SK-N-SH treated with all-trans-retinoic acid at 6 μM for 48 hours (cell line): ENCODE results near the gene TRIP6.

ENCODE experiments used
- ARNTL ChIP-seq: fragments of 450-650 bp; formaldehyde crosslinking; IDR thresholded peaks from 2 replicates; pipeline ENCODE4 v1.5.0; 2020; ENCODE audit warnings: low read depth, mild to moderate bottlenecking, moderate library complexity, borderline replicate concordance
- SNAI2 ChIP-seq: fragments of 250-450 bp; sonication (Bioruptor Pico); IDR thresholded peaks from 2 replicates; pipeline ENCODE4 v1.5.0; 2020; ENCODE audit warnings: mild to moderate bottlenecking, moderate library complexity
- ZC3H10 ChIP-seq: fragments of 250-450 bp; sonication (Bioruptor Pico); IDR thresholded peaks from 2 replicates; pipeline ENCODE4 v1.5.1; 2021; ENCODE audit warnings: mild to moderate bottlenecking, moderate library complexity
- ZNF565 ChIP-seq: fragments of 450-650 bp; formaldehyde crosslinking; conservative IDR thresholded peaks from 2 replicates; pipeline ENCODE4 v1.5.0; 2020; ENCODE audit warnings: low read depth, mild to moderate bottlenecking, moderate library complexity
- ZNF8 ChIP-seq: fragments of 450-650 bp; formaldehyde crosslinking; IDR thresholded peaks from 2 replicates; pipeline ENCODE4 v1.5.0; 2020; ENCODE audit warnings: mild to moderate bottlenecking, moderate library complexity
- TF ChIP-seq, protein P1 (sequence below): fragments of 250-450 bp; sonication (Bioruptor Pico); IDR thresholded peaks from 2 replicates; pipeline ENCODE4 v1.5.1; 2021; ENCODE audit warnings: mild to moderate bottlenecking, moderate library complexity
- TF ChIP-seq, protein P2 (sequence below): fragments of 250-450 bp; sonication (Bioruptor Pico); IDR thresholded peaks from 2 replicates; pipeline ENCODE4 v1.8.0; 2021; ENCODE audit warnings: low read depth, mild to moderate bottlenecking, moderate library complexity, borderline replicate concordance
- TF ChIP-seq, protein P3 (sequence below): fragments of 250-450 bp; sonication (Bioruptor Pico); IDR thresholded peaks from 2 replicates; pipeline ENCODE4 v1.8.0; 2020; ENCODE audit warnings: mild to moderate bottlenecking, moderate library complexity, borderline replicate concordance
- TF ChIP-seq, protein P4 (sequence below): fragments of 250-450 bp; sonication (Bioruptor Pico); IDR thresholded peaks from 2 replicates; pipeline ENCODE4 v1.5.0; 2020; ENCODE audit warnings: mild to moderate bottlenecking, moderate library complexity

DNA sequence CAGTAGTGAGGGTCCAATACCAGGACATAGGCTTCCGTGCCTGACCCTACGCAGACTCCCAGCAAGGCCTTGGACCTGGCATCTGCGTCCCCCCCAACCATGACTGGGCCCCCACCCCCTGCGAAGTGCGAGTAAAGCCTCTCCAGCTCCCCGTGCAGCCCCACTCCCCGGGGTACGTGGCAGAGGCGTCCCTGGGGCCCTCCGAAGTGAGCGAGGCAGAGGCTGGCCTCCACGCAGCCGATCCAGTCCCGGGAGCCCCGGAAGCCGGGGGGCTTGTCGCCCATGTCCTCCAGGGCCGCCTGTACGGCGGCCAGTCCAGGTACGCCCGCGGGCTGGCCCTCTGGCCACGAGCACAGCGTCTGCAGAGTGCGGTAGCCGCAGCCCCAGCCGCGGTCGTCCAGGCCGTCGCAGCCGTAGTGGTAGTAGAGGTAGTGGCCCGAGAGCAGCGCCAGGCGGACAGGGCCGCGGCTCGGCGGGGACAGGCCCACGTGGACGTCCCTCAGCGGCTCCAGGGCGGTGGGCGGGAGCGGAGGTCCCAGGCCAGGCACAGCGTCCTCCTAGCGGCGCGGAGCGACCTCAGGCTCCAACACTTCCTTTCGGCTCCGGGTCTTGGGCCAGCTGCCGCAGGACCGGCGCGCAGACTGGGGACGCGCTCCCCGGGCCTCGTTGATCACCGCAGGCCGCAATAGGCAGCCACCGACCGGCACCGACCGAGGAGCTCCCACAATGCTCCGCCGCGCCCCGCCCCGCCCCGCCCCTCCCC lies 22.0 kb downstream of the TRIP6 start, which contains the start of gene UFSP1:
- TF ChIP-seq, protein P1, sequence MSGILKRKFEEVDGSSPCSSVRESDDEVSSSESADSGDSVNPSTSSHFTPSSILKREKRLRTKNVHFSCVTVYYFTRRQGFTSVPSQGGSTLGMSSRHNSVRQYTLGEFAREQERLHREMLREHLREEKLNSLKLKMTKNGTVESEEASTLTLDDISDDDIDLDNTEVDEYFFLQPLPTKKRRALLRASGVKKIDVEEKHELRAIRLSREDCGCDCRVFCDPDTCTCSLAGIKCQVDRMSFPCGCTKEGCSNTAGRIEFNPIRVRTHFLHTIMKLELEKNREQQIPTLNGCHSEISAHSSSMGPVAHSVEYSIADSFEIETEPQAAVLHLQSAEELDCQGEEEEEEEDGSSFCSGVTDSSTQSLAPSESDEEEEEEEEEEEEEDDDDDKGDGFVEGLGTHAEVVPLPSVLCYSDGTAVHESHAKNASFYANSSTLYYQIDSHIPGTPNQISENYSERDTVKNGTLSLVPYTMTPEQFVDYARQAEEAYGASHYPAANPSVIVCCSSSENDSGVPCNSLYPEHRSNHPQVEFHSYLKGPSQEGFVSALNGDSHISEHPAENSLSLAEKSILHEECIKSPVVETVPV (CRISPR knock-in tag) = no peak
- no peak for TF ChIP-seq ZNF8 (CRISPR knock-in tag)
- no peak for TF ChIP-seq ZC3H10 (CRISPR knock-in tag)
- TF ChIP-seq SNAI2 (CRISPR knock-in tag) = no peak
- 0 out of 2 replicates have a peak, but pooled peaks have one; percentile 53 for TF ChIP-seq ZNF565 (CRISPR knock-in tag)
- TF ChIP-seq, protein P2, sequence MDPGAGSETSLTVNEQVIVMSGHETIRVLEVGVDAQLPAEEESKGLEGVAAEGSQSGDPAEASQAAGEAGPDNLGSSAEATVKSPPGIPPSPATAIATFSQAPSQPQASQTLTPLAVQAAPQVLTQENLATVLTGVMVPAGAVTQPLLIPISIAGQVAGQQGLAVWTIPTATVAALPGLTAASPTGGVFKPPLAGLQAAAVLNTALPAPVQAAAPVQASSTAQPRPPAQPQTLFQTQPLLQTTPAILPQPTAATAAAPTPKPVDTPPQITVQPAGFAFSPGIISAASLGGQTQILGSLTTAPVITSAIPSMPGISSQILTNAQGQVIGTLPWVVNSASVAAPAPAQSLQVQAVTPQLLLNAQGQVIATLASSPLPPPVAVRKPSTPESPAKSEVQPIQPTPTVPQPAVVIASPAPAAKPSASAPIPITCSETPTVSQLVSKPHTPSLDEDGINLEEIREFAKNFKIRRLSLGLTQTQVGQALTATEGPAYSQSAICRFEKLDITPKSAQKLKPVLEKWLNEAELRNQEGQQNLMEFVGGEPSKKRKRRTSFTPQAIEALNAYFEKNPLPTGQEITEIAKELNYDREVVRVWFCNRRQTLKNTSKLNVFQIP (CRISPR knock-in tag) = 0 out of 2 replicates have a peak, but pooled peaks have one; percentile 25
- no peak for TF ChIP-seq ARNTL
- TF ChIP-seq, protein P3, sequence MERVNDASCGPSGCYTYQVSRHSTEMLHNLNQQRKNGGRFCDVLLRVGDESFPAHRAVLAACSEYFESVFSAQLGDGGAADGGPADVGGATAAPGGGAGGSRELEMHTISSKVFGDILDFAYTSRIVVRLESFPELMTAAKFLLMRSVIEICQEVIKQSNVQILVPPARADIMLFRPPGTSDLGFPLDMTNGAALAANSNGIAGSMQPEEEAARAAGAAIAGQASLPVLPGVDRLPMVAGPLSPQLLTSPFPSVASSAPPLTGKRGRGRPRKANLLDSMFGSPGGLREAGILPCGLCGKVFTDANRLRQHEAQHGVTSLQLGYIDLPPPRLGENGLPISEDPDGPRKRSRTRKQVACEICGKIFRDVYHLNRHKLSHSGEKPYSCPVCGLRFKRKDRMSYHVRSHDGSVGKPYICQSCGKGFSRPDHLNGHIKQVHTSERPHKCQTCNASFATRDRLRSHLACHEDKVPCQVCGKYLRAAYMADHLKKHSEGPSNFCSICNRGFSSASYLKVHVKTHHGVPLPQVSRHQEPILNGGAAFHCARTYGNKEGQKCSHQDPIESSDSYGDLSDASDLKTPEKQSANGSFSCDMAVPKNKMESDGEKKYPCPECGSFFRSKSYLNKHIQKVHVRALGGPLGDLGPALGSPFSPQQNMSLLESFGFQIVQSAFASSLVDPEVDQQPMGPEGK (CRISPR knock-in tag) = no peak
- TF ChIP-seq, protein P4, sequence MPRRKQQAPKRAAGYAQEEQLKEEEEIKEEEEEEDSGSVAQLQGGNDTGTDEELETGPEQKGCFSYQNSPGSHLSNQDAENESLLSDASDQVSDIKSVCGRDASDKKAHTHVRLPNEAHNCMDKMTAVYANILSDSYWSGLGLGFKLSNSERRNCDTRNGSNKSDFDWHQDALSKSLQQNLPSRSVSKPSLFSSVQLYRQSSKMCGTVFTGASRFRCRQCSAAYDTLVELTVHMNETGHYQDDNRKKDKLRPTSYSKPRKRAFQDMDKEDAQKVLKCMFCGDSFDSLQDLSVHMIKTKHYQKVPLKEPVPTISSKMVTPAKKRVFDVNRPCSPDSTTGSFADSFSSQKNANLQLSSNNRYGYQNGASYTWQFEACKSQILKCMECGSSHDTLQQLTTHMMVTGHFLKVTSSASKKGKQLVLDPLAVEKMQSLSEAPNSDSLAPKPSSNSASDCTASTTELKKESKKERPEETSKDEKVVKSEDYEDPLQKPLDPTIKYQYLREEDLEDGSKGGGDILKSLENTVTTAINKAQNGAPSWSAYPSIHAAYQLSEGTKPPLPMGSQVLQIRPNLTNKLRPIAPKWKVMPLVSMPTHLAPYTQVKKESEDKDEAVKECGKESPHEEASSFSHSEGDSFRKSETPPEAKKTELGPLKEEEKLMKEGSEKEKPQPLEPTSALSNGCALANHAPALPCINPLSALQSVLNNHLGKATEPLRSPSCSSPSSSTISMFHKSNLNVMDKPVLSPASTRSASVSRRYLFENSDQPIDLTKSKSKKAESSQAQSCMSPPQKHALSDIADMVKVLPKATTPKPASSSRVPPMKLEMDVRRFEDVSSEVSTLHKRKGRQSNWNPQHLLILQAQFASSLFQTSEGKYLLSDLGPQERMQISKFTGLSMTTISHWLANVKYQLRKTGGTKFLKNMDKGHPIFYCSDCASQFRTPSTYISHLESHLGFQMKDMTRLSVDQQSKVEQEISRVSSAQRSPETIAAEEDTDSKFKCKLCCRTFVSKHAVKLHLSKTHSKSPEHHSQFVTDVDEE (CRISPR knock-in tag) = no peak
